Activated T-cell treated with anti-CD3 and anti-CD28 coated beads, Interleukin-2, amount 50 U/mL, for 72 hours (primary cell): ENCODE results near the gene TWNK. TPM values are rescaled to one million over a fixed set of nuclear protein-coding genes. Genes with fewer than 3 reads are reported as not detected.

Experiments used
- ATAC-seq, 2 donors: fragments of 150-1000 bp; cut with Tn5 transposase; replicated peaks in 1 of 2; 2 replicates each; pipeline ENCODE4 v1.10.0; 2021; ENCODE audit warnings: moderate library complexity in 2 of 2, mild to moderate bottlenecking in 1 of 2
- DNase-seq, 2 donors: peaks; one replicate each; pipeline ENCODE4 v3.0.0; 2021 to 2022; ENCODE audit warnings: mixed read lengths in 1 of 2
- H3K27ac Mint-ChIP-seq: one replicate; pipeline ENCODE4 v1.8.0; 2022; ENCODE audit warnings: mild to moderate bottlenecking, moderate library complexity, mixed read lengths
- H3K27me3 Mint-ChIP-seq: one replicate; pipeline ENCODE4 v1.8.0; 2022; ENCODE audit warnings: low read depth, mixed read lengths
- H3K36me3 Mint-ChIP-seq, 2 donors: one replicate each; pipeline ENCODE4 v1.8.0; 2022; ENCODE audit warnings: mixed read lengths in 2 of 2, mild to moderate bottlenecking in 1 of 2; ENCODE audit not compliant: insufficient read depth in 2 of 2
- H3K4me1 Mint-ChIP-seq: one replicate; pipeline ENCODE4 v1.8.0; 2022; ENCODE audit warnings: low read depth, mixed read lengths
- H3K4me3 Mint-ChIP-seq, 2 donors: one replicate each; pipeline ENCODE4 v1.8.0; 2022; ENCODE audit warnings: mild to moderate bottlenecking in 2 of 2, mixed read lengths in 2 of 2, moderate library complexity in 2 of 2
- H3K9me3 Mint-ChIP-seq, 2 donors: one replicate each; pipeline ENCODE4 v1.8.0; 2022; ENCODE audit warnings: mixed read lengths in 2 of 2
- total RNA-seq, 2 donors: library from RNA; stranded (reverse); gene quantifications; one replicate each; pipeline ENCODE4 v1.2.3, GENCODE V29; 2022

Gene TWNK
- total RNA-seq, result 10 to 100 TPM; 12.0 to 12.3 TPM

GRCh38 chr10:100986952-100987684 is at the start of gene TWNK, which contains the start of gene MRPL43:
Gene TWNK (plus strand): TSS chr10:100987543. CDS start chr10:100988211, 668 bp downstream.
Gene MRPL43 (minus strand): TSS chr10:100987497. CDS start chr10:100987443, 54 bp downstream.
- Mint-ChIP-seq H3K4me3 (peak within 1 kb of the TSS; percentile 94 to 98), H3K4me1 (peaks cover 52% of the 10 kb centered on the region)
- ATAC-seq, result peak; percentile 97 to 98

GRCh38 chr10:100939763-100940344 is 47.5 kb upstream of the TWNK start:
- Mint-ChIP-seq H3K27me3 (no peaks in the 10 kb centered on the region), H3K4me3 (no peak overlapping the region), H3K27ac (no peak overlapping the region), H3K9me3 (no peaks in the 10 kb centered on the region), H3K36me3 (peaks cover 4 to 32% of the 10 kb centered on the region in 2 donors), H3K4me1 (peaks cover 14% of the 10 kb centered on the region)
- no peak for ATAC-seq
- no peak for DNase-seq

More at GRCh38 chr10:100986952-100987684, at the start of gene TWNK, which contains the start of gene MRPL43:
- H3K36me3 Mint-ChIP-seq, result peaks cover 10 to 17% of the 10 kb centered on the region in 2 donors
- H3K27ac Mint-ChIP-seq, result peak within 1 kb of the TSS; percentile 86
- no peaks in the 10 kb centered on the region for H3K27me3 Mint-ChIP-seq
- H3K9me3 Mint-ChIP-seq, result no peaks in the 10 kb centered on the region
- DNase-seq, result peak; percentile 87 to 89

- Mint-ChIP-seq H3K27me3 (no peaks in the 10 kb centered on the region), H3K27ac (no peak overlapping the region), H3K4me1 (peaks cover 14% of the 10 kb centered on the region), H3K36me3 (peaks cover 4 to 44% of the 10 kb centered on the region in 2 donors), H3K9me3 (no peaks in the 10 kb centered on the region), H3K4me3 (no peak overlapping the region)
- no peak for DNase-seq
- no peak for ATAC-seq
Observed at GRCh38 chr10:100942229-100942628, 45.1 kb upstream of the TWNK start.

- peaks cover 14% of the 10 kb centered on the region for H3K4me1 Mint-ChIP-seq
- no peaks in the 10 kb centered on the region for H3K9me3 Mint-ChIP-seq
- peak overlapping the region; percentile 57 for H3K27ac Mint-ChIP-seq
- ATAC-seq (peak in 1 of 2 donors; percentile 20), DNase-seq (no peak)
- peaks cover 4 to 43% of the 10 kb centered on the region in 2 donors for H3K36me3 Mint-ChIP-seq
- H3K27me3 Mint-ChIP-seq, result no peaks in the 10 kb centered on the region
- peak overlapping the region; percentile 15 to 20 for H3K4me3 Mint-ChIP-seq
Observed at GRCh38 chr10:100943508-100943907, 43.8 kb upstream of the TWNK start.

GRCh38 chr10:100945754-100946153 is 41.6 kb upstream of the TWNK start:
- Mint-ChIP-seq H3K27me3 (no peaks in the 10 kb centered on the region), H3K9me3 (no peaks in the 10 kb centered on the region), H3K4me3 (no peak overlapping the region), H3K36me3 (peaks cover 5 to 35% of the 10 kb centered on the region in 2 donors), H3K4me1 (peaks cover 14% of the 10 kb centered on the region), H3K27ac (no peak overlapping the region)
- DNase-seq (no peak), ATAC-seq (no peak)

- Mint-ChIP-seq H3K9me3 (no peaks in the 10 kb centered on the region), H3K4me3 (no peak overlapping the region), H3K27ac (no peak overlapping the region), H3K4me1 (peaks cover 8% of the 10 kb centered on the region), H3K36me3 (peaks cover 5 to 28% of the 10 kb centered on the region in 2 donors), H3K27me3 (no peaks in the 10 kb centered on the region)
- ATAC-seq (no peak), DNase-seq (no peak)
Observed at GRCh38 chr10:100948916-100949315, 38.4 kb upstream of the TWNK start.

- no peak for DNase-seq
Observed at GRCh38 chr10:100960251-100960650, 27.1 kb upstream of the TWNK start.

GRCh38 chr10:100962351-100963080 is 24.8 kb upstream of the TWNK start:
- Mint-ChIP-seq H3K4me3 (no peak overlapping the region), H3K27me3 (no peaks in the 10 kb centered on the region), H3K36me3 (peaks cover 8 to 20% of the 10 kb centered on the region in 2 donors), H3K4me1 (peaks cover 3% of the 10 kb centered on the region), H3K27ac (no peak overlapping the region), H3K9me3 (no peaks in the 10 kb centered on the region)
- no peak for DNase-seq
- ATAC-seq, result no peak

More at GRCh38 chr10:100960251-100960650, 27.1 kb upstream of the TWNK start:
- ATAC-seq, result no peak
- Mint-ChIP-seq H3K9me3 (no peaks in the 10 kb centered on the region), H3K4me1 (peaks cover 5% of the 10 kb centered on the region), H3K27ac (no peak overlapping the region), H3K36me3 (peaks cover 8 to 27% of the 10 kb centered on the region in 2 donors), H3K27me3 (no peaks in the 10 kb centered on the region), H3K4me3 (no peak overlapping the region)

GRCh38 chr10:100963826-100964225 is 23.5 kb upstream of the TWNK start:
- Mint-ChIP-seq H3K27ac (no peak overlapping the region), H3K27me3 (no peaks in the 10 kb centered on the region), H3K4me3 (no peak overlapping the region), H3K4me1 (peaks cover 14% of the 10 kb centered on the region), H3K9me3 (no peaks in the 10 kb centered on the region), H3K36me3 (peaks cover 6 to 18% of the 10 kb centered on the region in 2 donors)
- DNase-seq (no peak), ATAC-seq (no peak)

- no peaks in the 10 kb centered on the region for H3K27me3 Mint-ChIP-seq
- peaks cover 17% of the 10 kb centered on the region for H3K4me1 Mint-ChIP-seq
- no peak overlapping the region for H3K4me3 Mint-ChIP-seq
- no peaks in the 10 kb centered on the region for H3K9me3 Mint-ChIP-seq
- H3K27ac Mint-ChIP-seq, result no peak overlapping the region
- ATAC-seq (no peak), DNase-seq (no peak)
- peaks cover 0 to 9% of the 10 kb centered on the region in 2 donors for H3K36me3 Mint-ChIP-seq
Observed at GRCh38 chr10:100965820-100966219, 21.5 kb upstream of the TWNK start.

GRCh38 chr10:100966887-100967286 is 20.5 kb upstream of the TWNK start:
- H3K9me3 Mint-ChIP-seq, result no peaks in the 10 kb centered on the region
- H3K4me1 Mint-ChIP-seq, result peaks cover 17% of the 10 kb centered on the region
- no peak overlapping the region for H3K27ac Mint-ChIP-seq
- no peaks in the 10 kb centered on the region for H3K27me3 Mint-ChIP-seq
- no peak overlapping the region for H3K4me3 Mint-ChIP-seq
- no peak for ATAC-seq
- no peak for DNase-seq
- peaks cover 0 to 5% of the 10 kb centered on the region in 2 donors for H3K36me3 Mint-ChIP-seq

GRCh38 chr10:100967332-100967731 is 20.0 kb upstream of the TWNK start:
- Mint-ChIP-seq H3K27ac (no peak overlapping the region), H3K27me3 (no peaks in the 10 kb centered on the region), H3K36me3 (peaks cover 0 to 2% of the 10 kb centered on the region in 2 donors), H3K4me1 (peaks cover 19% of the 10 kb centered on the region), H3K9me3 (no peaks in the 10 kb centered on the region), H3K4me3 (no peak overlapping the region)
- DNase-seq, result no peak
- no peak for ATAC-seq
